Fibroblast of skin of right quadriceps (primary cell): ENCODE measurements around the gene CNTNAP2.
A peak's percentile ranks its signal among the peaks of the same experiment; 100 is the strongest.

ENCODE experiments used
- DNase-seq: peaks from one replicate; pipeline ENCODE4 v3.0.0-alpha.2; 2013

Gene CNTNAP2

DNA sequence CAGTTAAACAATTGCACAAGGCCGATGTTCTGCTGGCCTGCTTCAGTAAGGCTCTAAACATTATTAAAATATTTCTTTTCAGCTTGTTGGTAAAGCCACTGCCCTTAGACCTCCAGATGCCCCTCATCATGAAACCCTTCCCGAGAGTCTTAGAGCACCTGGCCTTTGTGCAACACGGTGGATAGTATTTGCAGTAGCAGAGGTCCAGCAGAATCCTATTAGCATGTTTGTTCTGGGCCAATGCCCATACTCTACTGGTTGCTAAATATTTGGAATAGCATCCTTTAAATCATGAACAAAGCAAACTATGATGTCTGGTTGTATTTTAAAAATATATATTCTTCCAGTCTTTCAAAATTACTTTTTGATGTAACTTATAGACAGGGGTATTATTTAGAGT lies 584.6 kb downstream of the CNTNAP2 start:
- no peak for DNase-seq

DNA sequence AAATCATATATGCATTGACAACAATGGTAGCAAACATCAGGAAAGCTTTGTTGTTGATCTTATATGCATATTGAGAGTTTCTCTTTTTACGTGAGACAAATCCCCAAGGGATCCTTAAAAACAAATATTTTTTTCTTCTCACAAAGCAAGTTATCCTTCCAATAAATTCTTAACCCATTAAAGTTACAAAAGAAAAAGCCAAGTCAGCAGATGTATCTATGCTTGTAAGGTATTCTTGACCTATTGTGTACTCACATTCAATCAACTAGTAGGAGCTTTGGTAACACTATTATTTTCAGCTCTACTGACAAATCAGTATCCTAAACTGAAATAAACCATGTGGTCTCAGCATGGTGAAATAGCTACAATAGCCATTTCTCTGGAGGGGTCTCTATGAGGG lies 586.3 kb downstream of the CNTNAP2 start:
- no peak for DNase-seq

DNA sequence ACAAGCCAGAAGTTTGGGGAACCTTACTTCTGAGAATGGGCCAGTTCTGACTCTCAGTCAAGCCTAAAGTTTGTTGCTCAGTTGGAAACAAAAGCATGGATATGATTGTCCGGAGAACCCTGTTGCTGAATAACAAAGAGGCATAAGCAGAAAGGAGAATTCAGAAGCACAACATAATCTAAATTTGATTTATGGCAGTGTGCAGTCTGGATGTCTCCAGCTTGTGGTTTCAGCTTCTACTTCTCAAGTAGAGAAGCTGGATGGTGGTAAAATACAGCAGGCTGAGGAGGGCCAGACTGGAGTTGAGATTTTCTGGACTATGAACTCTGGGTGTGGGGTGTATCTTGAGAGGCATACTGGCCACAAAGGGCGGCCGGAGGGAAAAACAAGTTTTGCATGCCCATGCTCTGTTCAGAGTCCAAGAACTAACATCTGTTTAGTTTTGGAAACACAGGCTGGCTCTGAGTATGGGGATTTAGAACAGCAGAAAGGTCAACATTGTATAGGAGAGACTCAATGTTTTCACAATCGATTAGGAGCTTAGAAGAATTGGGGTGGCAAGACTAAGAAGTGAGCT lies 592.9 kb downstream of the CNTNAP2 start:
- no peak for DNase-seq

DNA sequence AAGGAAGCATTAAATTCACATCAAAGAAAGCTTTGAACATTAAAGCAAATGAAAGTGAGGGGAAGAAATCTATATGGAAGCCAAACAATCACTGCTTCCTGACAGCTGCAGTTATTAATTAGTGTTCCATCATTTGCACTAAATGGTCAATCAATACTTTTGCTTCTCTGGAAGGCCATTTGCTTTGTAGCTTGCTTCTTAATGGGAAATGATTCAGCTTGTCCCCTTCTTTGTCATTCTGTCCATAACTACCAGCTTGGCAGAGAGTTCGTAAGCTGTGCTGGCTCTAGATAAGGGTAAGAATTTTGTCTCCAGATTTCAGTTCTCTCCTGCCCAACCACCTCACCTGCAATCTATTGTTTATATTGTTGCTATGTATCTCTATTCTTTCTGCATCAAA lies 596.6 kb downstream of the CNTNAP2 start:
- no peak for DNase-seq

DNA sequence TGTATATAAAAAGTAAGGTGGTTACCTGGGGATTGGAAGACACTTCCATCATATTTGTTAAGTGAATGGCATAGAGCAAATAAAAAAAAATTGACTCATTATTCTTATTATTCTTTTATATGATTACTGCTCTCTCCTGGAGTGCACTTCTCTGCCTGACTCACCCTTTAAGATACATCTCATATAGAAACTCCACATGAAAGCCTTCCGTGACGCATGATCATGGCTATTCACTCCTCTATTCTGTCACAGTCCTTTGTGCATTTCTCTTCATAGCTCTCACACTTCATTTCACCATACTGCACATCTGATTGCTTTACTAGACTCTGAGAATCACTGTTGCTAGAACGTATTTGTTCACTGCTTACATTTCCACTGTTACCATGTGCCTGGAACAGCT lies 597.3 kb downstream of the CNTNAP2 start:
- no peak for DNase-seq

DNA sequence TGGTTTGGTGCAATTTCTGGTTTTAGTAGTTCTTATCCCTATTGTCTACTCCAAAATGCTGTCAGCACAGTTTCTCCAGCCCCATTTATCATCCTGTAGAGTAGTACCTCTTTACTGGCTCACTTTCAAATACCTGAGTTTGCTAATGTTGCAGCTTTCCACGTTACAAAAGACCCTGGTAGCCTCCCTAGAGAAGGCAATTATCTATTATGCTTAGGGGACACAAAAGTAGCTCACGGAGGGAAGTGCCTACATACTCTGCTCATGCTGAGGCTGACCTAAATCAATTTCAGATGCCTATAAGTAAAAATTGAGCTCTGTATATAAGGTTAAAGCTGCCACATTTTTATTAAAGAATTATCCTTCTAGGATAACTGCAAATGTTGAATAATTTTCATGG lies 603.6 kb downstream of the CNTNAP2 start:
- no peak for DNase-seq

DNA sequence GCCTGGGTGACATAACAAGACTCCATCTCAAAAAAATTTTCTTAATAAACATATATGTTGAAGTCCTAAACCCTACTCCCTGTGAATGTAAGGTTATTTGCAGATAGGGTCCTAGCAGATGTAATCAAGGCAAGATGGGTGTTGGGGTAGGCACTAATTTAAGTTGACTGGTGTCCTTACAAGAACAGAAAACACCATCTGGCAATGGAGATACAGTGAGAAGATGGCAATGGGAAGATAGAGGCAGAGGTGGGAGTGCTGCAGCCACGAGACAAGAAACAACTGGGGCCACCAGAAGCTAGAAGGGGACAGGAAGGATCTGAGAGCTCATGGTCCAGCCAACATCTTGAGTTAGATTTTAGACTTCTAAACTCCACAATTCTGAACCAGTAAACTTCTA lies 606.4 kb downstream of the CNTNAP2 start:
- no peak for DNase-seq

DNA sequence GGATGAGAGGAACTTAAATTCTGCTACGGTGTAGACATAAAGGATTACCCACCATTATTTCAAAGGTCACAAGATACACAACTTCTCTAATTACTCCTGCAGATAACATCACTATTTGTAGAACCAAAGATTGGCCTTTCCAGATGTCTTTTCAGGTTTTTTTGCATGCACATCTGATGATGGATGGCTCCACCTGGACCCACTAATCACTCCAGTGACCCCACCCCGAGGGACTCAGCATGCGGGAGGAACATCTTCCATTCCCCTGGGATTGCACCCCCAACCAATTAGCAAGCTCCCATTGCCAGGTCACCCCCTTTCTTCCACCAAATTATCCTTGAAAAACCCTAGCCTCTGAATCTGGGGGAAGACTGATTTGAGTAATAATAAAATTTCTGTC lies 608.9 kb downstream of the CNTNAP2 start:
- DNase-seq: no peak

DNA sequence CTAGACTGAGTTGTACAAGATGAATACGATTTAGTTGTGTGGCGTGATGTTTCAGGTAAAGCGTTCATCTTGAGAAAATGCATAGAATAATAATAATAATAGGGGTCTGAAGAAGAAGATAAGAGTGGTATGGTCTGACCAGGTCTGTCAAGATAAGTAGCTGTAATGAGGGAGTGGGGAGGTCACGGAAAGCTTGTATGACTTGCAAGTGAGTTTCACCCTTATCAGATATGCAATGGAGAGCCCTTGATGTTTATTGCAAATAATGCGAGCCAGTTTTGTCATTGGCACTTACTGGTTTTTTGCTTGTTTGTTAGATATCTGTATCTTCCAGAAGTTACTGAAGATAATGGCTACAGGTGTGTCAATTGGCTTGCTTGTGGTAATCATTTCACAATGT lies 611.5 kb downstream of the CNTNAP2 start:
- DNase-seq: no peak

DNA sequence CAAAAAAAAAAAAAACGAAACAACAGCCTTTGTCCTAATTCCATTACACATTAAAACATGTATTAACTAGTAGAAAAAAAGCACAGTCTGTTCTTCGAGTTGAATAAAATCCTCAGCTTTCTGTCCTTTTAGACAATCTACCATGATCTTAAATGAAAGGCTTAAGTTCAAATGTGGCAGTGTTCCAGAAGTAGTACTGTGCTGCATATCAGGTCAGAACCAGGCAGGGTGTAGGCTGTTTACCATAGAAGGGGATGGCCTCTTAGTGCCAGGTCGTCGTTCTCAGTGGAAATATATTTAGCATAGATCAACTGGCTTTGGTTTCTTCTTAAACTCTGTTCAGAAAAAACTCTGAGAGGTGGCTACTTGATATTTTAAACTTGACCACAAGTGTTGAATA lies 612.0 kb downstream of the CNTNAP2 start:
- DNase-seq: no peak

DNA sequence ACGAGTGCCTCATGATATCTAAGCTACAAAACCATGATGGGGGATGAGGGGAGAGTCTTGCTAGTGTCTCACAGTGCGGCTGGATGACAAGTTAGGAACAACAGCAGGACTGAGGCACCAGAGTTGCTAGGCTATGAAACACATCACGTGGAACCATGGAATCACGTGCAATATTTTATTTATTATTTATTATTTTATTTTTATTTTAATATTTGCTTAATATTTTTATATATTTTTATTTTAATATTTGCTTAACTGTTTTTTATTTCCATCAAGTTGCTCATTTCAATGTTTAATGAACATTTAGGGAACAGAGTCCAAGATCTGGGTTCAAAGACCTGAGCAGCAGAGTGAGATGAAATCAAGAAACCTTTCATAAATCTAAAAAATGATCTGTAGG lies 614.6 kb downstream of the CNTNAP2 start:
- no peak for DNase-seq

DNA sequence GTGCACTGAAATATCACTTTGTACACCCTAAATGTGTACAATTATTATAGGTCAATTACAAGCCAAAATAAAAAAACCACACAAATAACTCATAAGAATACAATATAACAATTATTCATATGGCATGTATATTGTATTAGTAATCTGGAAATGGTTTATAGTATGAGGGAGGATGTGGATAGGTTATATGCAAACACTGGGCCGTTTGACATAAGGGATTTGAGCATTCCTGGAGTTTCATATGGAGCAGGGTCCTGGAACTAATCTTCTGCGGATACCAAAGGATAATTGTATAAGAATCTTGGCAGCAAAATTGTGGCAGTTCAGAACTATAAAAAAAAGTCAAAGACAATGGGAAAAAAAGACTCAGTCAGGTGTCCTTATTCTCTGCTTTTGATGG lies 619.4 kb downstream of the CNTNAP2 start:
- no peak for DNase-seq

DNA sequence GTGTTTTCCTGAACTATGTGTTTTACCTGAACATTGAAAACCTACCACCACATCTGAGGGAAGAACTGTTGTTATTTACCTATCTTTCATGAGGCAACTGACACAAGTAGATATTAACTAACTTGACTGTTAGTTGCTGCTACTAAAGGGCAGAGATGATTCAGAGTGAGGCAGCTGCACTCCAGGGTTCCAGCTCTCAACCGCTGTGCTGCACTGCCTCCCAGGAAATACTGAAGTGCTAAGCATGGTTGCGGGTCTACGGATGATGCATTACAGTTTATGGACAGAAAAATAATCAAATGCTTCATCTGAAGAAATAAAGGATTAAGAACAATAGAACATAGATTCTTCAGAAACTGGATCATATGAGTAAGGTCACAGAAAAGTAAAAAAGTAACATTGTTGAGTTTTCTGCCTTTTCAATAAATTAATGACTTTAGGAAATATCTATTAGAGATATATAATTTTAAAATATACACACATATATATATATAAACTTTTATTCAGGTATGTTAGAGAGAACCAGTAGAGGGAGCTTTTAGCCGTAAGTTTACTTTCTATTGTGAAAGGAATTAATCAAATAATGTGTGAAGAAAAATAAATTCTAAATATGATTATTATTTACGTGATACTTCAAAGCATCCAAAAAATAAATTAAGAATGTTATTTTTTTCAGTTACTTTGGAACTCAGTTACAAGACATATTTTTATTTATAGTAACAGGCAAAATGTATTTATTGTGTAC lies 620.0 kb downstream of the CNTNAP2 start:
- DNase-seq: no peak

DNA sequence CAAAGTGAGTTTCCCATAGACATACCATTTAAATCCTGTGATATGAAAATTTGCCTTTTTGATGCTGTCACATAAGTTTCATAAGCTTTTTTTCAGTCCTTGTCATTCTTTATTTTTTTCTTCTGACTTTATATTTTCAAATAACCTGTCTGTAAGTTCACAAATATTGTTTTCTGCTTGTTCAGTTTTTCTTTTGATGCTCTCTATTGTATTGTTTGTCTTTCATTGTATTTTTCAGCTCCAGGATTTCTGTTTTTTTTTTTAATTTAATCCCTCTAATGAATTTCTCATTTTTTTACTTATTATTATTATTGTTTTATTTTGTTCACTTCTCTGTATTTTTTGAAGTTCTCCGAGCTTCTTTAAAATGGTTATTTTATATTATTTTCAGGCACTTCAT lies 623.4 kb downstream of the CNTNAP2 start:
- no peak for DNase-seq

DNA sequence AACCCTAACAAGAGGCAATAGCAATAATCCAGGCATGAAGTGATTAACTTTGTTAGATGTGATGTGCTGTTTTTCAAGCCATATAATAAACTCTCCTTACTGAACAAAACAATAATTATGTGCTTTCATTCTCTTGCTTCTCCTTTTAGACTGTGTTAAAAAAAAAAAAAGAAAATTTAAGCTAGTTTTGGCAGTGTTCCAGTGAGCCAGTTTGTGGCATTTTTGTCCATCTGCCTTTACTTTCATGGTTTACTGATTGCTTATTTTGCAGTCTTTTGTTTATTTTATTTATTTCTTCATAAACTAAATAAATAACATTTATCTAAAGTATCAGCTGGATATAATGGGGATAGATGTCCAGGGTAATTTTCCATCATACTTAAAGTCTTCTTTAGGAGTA lies 625.3 kb downstream of the CNTNAP2 start:
- no peak for DNase-seq

DNA sequence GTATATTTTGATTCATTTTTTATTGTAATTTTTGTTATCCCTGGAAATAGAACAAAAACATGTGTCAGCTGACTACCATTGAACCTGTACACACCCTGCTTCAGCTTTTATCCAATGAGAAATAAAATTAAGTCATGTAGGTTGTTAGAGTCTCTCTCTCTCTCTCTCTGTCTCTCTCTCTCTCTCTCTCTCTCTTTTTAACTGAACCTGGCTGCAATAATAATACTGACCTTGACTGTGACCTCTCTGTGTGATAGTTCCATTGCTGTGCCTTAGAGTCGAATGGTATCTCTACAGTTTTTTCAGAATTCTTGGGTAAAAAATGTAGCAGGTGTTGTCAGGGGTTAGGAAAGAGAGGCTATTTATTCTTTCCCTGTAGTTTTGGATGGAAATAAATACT lies 637.8 kb downstream of the CNTNAP2 start:
- no peak for DNase-seq

DNA sequence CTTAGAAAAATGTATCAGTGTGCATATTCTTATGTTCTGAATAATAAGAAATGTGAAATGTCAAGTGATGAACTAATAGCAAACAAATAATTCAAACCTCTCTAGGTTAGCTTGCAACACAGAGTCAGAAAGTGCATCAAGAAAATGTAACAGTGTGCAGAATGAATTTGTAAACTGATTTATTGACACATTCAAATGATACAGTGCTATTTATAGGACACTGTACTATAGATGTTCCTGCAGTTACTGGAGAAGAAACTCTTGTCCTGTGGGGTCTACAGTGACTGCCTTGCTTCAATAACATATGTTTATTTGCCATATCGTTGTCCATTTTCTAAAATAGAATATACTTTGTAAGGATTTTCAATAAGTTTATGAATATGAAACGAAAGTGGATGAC lies 639.0 kb downstream of the CNTNAP2 start:
- no peak for DNase-seq

DNA sequence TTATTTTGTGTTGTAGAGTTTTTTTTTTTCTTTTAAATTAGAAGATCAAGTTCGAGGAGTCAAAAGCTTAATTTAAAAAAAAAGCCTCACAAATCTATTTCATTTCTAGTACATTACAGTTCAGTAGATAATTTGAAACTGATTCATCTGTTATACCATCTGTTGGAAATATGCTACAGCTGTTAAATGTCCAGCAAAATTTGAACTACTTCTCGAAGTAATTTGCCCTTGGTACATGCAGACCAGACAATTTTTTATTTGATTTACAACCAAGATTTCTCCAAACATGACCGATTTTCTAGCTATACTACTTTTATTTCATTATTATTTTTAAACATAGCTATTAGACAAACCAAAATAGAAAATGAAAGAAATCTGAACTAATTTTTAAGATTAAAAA lies 647.9 kb downstream of the CNTNAP2 start:
- no peak for DNase-seq

DNA sequence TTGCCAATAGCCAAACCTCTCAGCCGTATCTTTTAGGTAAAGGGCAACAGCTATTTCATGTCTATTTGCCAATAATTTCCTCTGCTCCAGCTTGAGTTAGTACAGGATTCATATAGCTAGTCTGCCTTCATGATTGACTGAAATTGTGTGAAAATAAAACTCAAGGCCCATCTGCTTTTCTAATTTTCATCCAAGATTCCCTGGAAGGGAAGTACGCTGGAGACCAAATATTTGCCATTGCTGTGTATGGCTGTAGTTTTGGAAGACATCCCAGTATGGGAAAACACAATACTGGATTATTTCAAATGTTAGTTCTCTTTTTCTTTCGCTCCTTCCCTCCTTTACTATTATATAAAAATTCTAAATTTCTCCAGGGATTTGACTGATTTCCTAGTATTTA lies 652.4 kb downstream of the CNTNAP2 start:
- DNase-seq: no peak

DNA sequence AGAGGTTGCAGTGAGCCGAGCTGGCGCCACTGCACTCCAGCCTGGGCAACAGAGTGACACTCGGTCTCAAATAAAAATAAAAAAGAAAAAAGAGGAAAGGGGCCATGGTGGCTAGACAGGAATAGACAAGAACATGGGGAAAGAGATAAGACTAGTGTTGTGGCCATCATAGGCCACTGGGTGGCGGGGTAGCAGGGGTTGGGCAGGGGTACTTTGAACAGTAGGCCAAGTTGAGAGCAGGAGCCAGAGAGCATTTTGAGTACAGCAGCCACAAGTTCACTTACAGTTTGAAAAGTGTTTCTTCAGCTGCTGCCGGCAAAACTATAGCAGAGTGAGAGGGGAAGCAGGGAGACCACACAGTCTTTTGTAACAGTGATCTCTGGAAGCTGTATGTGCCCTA lies 656.0 kb downstream of the CNTNAP2 start:
- DNase-seq: no peak

DNA sequence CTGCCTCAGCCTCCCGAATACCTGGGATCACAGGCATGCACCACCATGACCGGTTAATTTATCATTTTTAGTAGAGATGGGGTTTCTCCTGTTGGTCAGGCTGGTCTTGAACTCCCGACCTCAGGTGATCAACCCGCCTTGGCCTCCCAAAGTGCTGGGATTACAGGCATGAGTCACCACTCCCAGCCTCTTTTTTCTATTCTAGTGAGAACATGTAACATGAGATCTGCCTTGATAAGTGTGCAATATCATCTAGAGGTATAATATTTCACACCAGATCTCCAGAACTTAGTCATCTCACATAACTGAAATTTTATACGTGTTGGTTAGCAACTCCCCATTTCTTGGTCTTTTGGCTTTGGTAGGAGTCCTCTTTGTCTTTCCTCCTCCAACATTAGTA lies 656.9 kb downstream of the CNTNAP2 start:
- DNase-seq: peak; percentile 47

DNA sequence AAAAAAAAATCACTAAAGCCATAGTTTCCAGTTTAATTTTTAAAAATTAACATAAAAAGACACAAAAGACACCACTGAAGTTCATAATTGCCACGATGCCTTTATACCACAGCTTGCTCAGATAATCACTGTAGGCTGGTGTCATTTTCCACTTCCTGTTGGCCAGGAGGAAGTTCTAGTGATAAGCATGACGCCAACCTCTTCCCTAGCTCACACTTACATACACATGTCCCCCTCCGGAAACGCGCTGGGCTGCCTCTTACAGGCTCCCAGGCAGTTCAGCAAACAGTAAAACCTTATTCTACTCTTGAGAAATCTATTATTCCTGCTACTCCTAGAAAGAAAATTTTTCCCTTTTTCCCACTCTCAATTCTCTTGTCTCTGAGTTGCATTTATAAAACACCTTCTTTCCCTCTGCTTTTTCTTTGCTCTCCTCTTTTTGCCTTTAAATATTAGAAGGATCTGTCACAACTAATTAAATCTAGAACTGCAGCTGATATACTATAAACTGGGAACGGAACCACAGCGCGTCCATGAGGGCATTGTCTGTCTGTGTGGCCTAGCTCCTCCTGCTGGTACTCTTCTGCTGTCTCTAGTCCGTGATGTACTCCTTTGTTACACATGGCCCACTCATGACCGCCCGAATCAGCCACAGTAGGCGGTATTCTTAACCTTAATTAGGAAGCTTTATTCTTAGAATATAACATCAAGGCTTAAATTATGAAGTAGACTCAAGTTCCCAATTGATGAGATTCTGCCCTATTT lies 664.9 kb downstream of the CNTNAP2 start:
- no peak for DNase-seq

DNA sequence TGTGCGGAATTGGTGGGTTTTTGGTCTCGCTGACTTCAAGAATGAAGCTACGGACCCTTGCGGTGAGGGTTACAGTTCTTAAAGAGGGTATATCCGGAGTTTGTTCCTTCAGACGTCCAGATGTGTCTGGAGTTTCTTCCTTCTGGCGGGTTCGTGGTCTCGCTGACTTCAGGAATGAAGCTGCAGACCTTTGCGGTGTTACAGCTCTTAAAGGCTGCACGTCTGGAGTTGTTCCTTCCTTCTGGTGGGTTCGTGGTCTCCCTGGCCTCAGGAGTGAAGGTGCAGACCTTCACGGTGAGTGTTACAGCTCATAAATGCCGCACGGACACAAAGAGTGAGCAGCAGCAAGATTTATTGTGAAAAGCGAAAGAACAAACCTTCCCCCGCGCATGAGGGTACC lies 670.7 kb downstream of the CNTNAP2 start:
- no peak for DNase-seq

DNA sequence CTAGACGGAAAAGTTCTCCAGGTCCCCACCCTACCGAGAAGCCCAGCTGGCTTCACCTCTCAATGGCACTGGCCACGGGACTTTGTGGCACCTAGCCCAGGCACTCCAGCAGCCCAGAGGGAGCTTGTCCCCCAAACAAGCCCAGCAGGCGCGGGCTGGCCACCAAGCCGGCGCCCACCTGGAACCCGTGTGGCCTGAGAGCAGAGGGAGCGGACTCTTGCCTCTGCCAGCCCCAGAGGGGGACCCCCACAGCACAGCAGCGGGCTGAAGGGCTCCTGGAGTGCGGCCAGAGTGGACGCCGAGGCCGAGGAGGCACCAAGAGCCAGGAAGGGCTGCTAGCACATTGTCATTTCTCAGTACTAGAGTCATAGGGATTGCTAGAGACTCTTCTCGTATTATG lies 671.4 kb downstream of the CNTNAP2 start:
- DNase-seq: no peak
